ENCODE results near the gene EXT2.

Gene EXT2

GRCh38 chr11:44237156-44237555, 141.7 kb downstream of the EXT2 start:
- no peak for DNase-seq (ENCODE audit: low read depth in 2 of 2, low spot score in 1 of 2)

DNA sequence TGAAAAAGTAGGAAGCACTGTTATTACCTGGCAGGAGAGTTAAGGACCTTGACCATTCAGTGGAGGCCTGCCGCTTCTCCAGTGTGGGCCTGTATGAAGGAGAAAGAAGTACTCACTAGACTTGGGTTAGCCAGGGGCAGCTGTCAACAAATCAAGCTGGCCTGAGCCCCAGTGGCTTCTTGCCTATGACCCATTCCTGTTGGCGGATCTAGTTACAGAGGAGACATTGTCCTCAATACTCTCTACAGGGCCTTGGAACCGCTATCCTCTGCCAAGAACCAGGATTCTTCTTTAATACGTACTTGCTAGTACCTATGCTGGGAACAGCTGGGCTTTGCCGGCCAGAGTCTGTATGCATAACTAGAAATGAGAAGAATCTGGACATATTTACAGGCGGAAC, 146.4 kb downstream of the EXT2 start:
- DNase-seq (ENCODE audit: low read depth in 2 of 2, low spot score in 1 of 2), result no peak

DNA sequence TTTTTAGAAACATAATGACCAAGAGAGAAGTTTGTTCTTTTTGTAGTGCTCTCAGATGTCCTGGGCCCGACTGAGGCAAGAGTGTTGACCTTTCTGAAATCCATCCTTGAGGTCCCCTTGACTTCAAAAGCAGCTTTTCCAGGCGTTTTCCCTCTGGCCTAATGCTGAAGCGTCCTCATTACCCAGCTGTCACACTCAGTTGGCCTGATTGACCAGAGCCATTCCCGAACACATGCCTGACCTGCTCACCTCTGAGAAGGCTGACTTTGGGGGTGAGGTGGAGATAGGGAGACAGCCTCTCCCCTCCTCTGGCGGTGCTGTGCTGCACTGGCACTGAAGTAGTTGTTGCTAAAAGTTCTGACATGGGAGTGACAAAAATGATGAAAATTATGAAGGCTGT, 147.6 kb downstream of the EXT2 start:
- DNase-seq (ENCODE audit: low read depth in 2 of 2, low spot score in 1 of 2), result no peak

DNA sequence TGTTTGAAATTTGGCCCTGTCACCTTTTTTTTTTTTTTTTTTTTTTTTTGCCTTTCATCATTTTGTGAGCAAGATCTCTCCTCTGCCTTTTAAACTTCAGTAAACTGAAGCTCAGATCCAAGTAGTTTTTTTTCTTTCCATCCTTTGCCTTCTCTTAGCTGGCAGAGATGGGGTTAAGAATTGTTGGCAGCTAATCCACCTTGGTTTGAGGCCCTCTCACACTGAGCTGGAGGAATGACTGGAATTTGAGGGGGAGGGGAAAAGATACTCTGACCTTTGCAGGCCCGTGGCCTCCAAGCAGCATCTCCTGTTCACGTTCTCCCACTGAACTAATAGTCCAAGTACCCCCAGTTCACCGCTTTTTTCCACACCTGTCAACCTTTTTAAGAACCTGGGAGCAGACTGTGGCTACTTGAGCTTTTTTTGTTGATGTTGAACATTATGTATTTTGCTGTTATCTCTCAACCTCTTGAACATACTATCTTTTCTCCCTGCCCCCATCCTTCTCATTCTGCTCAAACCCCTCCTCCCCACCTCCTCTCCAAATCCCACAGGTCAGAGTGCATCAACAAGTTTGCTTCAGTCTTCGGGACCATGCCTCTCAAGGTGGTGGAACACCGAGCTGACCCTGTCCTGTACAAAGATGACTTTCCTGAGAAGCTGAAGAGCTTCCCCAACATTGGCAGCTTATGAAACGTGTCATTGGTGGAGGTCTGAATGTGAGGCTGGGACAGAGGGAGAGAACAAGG, 148.3 kb downstream of the EXT2 start:
- DNase-seq (ENCODE audit: low read depth in 2 of 2, low spot score in 1 of 2), result no peak

GRCh38 chr11:44244639-44245310, 149.3 kb downstream of the EXT2 start:
- DNase-seq (ENCODE audit: low read depth in 2 of 2, low spot score in 1 of 2), result no peak

DNA sequence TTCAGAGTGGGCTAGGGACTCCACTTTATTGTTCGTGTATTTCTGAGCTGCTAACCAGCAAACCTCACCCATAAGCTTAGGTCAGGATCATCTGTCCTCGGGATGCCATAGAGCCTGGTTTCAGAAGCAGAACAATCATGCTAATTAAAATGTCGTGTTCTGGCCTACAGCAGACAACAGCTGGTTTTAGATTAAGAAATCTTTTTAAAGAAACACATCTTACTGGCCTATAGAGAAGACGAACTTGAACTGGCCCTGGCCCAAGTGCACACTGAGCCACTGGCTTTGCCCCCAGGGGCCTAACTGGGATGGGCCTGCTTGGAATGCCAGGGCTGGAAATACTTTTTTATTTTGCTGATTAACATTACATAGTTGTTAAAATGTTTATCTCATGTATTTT, 151.2 kb downstream of the EXT2 start:
- DNase-seq (ENCODE audit: low read depth in 2 of 2, low spot score in 1 of 2), result no peak

DNA sequence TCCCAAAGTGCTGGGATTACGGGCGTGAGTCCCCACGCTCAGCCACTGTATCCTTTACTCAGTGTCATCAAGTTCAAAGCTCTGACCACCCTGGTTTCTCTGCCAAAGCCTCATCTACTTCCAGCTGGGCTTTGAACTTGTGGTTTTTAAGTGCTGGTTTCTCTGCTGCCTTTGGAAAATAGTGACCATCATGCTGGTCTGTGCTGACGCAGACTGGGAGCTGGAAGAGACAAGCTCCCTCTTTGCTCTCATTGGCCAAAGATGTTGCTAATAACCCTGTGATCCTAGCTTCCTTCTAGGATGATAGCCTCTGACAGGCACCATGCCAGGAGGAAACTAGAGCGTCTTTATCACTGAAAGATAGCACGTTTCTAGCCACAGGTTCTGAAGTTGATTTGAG, 152.0 kb downstream of the EXT2 start:
- DNase-seq (ENCODE audit: low read depth in 2 of 2, low spot score in 1 of 2), result no peak

DNA sequence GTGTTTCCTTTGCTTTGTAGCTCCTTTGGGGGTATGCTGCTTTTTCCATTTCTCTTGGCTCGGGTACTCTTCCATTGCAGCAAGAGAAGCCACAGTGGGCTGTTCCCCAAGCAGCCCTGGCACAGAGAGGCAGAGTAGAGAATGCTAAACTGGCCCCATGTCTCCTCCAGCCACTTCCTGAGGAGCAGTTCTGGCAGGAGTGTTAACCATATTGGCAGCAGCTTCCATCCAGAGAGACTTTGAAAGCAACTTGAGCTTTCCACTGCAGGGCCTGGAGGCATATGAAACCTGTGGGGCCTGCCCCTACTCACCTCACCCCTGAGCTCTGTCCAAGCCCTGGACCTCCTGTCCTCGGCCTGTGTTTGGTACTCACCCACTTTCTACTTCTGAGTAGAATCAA, 152.6 kb downstream of the EXT2 start:
- no peak for DNase-seq (ENCODE audit: low read depth in 2 of 2, low spot score in 1 of 2)

DNA sequence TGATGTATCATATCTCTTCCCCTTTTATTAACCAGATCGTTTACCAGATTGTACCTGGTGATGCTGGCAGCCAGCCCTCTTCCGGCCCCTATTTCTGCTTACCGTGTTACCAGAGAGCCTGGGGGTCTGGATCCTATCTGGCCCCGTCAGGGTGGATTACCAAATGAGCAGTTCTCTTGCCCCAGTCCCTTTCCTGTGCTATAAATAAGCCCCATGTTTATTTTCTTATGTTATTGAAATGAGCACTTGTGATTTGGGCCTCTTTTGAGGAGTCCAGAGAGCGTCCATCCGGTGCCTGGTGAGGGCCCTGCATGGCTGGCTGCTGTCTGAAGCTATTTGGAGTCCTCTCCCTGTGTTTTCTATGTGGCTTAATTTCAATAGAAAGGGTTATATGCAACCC, 154.9 kb downstream of the EXT2 start:
- DNase-seq (ENCODE audit: low read depth in 2 of 2, low spot score in 1 of 2), result no peak

GRCh38 chr11:44252999-44253602, 157.6 kb downstream of the EXT2 start:
- no peak for DNase-seq (ENCODE audit: low read depth in 2 of 2, low spot score in 1 of 2)

GRCh38 chr11:44255406-44256071, 160.1 kb downstream of the EXT2 start:
- no peak for DNase-seq (ENCODE audit: low read depth in 2 of 2, low spot score in 1 of 2)

DNA sequence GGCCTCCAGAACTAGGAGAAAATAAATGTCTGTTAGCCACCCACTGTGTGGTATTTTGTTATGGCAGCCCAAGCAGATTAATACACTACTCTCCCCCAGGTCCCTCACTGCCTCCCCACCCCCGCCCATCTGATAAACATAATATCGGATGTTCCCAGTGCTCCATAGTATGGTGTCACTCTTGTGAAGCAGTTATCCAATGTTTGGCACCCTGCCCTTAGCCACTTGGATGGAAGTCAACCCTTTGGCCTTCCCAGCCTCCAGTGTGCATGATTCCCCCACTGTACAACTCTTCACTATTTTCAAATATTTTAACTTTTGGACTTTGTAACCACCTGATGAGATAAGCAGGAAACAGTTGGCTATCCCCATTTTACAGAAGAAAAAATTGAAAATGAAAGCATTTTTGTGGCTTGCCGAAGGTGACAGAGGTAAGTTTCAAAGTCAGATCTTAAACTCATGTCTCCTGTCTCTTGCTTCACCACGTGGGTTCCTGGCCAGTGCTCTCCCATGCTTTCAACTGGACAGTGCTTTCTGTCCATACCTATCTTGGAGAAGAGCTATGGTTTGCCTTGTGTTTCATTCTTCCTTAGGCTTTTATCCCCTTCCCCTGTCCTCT, 161.3 kb downstream of the EXT2 start:
- no peak for DNase-seq (ENCODE audit: low read depth in 2 of 2, low spot score in 1 of 2)

- no peak for DNase-seq (ENCODE audit: low read depth in 2 of 2, low spot score in 1 of 2)
These were observed 162.1 kb downstream of the EXT2 start for GRCh38 chr11:44257338-44258189.

- no peak for DNase-seq (ENCODE audit: low read depth in 2 of 2, low spot score in 1 of 2)
These were observed 162.7 kb downstream of the EXT2 start for GRCh38 chr11:44258190-44258489.

DNA sequence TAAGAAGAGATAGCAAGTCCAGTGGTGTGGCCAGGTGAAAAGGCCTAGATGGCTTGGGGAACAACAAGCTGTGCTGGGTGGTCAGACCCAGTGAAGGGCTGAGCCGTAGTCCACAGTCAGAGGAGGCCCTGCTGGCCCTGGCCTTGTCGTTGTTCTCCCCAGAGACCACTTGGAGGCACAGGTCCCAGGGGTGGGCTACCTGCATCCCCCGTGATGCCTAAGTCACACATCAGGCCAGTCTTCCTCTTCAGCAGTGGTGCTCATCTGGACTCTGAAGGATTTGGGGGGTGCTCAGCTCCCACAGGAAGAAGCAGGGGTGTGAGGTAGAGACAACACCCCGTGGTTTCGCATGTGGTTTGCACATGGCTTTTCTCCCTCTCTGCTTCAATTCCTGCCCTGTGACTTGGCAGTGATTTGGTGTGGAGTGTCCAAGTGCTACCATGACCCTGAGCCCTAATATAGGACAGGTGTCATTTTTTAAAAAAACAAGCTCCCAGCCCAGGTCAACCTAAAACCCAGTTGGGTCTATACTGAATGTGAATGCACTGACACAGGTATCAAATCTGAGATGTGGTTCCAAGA, 163.5 kb downstream of the EXT2 start:
- no peak for DNase-seq (ENCODE audit: low read depth in 2 of 2, low spot score in 1 of 2)

DNA sequence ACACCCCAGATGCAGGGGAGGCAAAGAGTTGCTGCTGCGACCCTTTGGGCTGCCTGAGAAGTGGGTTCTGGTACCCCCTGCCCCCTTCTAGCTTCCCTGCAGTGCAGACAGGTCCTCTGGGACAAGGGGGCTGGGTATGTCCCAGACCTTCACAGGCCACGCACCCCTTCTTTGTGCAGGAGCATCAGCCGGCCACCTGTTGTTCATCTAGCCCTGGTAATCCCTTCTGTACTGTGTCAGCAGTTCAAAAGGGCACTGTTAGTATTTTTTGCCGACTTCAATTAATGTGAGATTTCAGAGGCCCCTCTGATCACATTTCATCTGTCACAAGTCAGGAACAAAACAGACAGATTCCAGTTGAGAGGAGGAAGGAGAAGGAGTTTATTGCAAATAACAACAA, 164.6 kb downstream of the EXT2 start:
- no peak for DNase-seq (ENCODE audit: low read depth in 2 of 2, low spot score in 1 of 2)

GRCh38 chr11:44261800-44262591, 166.5 kb downstream of the EXT2 start:
- no peak for DNase-seq (ENCODE audit: low read depth in 2 of 2, low spot score in 1 of 2)

DNA sequence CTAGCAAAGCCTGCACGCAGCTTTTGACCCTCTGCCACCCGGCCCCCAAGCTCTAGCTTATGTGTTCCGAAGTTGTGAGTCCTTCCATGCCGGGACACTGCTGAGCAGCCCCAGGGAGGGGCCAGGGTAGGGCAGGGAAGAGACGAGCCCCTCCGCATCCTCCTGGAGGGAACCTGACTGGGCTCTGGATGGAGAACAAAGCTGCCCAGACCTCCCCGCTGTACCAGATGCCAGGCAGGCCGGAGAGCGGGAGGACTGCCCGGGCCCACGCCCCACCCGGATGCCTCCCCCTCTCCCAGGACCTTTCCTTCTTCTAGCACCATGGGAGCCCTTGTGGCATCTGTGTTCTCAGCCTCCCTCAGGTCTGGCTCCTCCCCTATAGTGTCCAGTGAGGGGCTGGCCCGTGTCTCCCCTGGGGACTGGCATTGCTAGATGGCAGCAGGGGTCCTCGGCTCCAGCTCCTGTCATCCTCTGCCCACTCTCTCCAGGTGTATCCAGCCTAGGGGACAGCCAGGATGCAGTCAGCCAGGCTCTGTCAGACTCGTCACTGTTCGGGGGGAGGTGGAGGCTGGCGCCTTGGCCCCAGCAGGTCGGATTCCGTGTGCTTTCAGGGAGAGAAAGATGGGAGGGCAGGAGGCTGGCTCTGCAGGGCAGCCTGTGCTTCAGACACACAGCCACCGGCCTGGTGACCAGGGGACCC, 168.4 kb downstream of the EXT2 start:
- DNase-seq (ENCODE audit: low read depth in 2 of 2, low spot score in 1 of 2), result no peak

- no peak for DNase-seq (ENCODE audit: low read depth in 2 of 2, low spot score in 1 of 2)
These were observed 168.9 kb downstream of the EXT2 start for GRCh38 chr11:44264438-44264749.
